ENCODE measurements around the gene SEZ6.

DNA sequence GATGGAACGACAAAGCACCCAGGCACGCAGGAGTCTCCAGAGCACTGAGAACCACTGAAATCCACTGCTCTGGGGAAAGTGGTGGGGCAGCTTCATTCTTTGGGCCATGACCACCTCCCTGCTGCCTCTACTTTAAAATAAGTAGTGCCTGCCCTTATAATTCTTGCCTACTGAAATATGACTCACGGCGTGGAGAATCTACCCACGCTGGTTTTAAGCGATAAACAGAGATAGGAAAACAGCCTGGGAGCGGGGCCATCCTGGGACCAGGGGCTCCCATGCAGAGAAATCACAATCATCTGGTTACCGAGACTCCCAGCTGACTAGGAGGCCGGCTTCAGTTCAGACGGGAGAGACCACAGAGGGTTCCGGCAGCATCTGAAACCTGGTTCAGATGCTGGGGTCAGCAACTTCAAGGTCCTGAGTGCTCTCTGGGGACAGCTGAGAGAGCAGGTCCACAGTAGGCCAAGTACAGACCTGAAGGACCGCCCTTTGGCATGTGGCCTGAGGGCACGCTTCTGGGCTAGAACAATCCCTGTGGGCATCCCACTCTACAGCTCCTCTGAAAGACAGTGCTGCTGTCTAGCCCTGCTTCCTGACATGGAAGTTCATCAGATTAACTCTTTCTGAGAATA lies 94.3 kb downstream of the SEZ6 start:
- TF ChIP-seq, protein P1, sequence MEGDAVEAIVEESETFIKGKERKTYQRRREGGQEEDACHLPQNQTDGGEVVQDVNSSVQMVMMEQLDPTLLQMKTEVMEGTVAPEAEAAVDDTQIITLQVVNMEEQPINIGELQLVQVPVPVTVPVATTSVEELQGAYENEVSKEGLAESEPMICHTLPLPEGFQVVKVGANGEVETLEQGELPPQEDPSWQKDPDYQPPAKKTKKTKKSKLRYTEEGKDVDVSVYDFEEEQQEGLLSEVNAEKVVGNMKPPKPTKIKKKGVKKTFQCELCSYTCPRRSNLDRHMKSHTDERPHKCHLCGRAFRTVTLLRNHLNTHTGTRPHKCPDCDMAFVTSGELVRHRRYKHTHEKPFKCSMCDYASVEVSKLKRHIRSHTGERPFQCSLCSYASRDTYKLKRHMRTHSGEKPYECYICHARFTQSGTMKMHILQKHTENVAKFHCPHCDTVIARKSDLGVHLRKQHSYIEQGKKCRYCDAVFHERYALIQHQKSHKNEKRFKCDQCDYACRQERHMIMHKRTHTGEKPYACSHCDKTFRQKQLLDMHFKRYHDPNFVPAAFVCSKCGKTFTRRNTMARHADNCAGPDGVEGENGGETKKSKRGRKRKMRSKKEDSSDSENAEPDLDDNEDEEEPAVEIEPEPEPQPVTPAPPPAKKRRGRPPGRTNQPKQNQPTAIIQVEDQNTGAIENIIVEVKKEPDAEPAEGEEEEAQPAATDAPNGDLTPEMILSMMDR (IDR thresholded peaks at IDR 0.05 in 4 of 5, conservative IDR thresholded peaks at IDR 0.05 in 1 of 5): no peak
- TF ChIP-seq POLR2A (IDR thresholded peaks at IDR 0.05): no peak

Measured in gastrocnemius medialis (tissue), 4 donors.